Measurements from ENCODE around the gene FASTK.

FASTK gene

GRCh38 chr7:151109094-151110048, 28.8 kb upstream of the FASTK start:
- ChIA-PET CTCF (interaction anchor here (1.4 to 1.7 kb wide), 2 partner anchors 33 to 211 kb away, joined by 3 to 8 read pairs; no protein-coding TSS in a partner anchor), POLR2A (ENCODE audit: low non-redundant PET) (no interaction called here)
- H3K27ac ChIP-seq: peak overlapping the region; percentile 91
- TF ChIP-seq, protein P1, sequence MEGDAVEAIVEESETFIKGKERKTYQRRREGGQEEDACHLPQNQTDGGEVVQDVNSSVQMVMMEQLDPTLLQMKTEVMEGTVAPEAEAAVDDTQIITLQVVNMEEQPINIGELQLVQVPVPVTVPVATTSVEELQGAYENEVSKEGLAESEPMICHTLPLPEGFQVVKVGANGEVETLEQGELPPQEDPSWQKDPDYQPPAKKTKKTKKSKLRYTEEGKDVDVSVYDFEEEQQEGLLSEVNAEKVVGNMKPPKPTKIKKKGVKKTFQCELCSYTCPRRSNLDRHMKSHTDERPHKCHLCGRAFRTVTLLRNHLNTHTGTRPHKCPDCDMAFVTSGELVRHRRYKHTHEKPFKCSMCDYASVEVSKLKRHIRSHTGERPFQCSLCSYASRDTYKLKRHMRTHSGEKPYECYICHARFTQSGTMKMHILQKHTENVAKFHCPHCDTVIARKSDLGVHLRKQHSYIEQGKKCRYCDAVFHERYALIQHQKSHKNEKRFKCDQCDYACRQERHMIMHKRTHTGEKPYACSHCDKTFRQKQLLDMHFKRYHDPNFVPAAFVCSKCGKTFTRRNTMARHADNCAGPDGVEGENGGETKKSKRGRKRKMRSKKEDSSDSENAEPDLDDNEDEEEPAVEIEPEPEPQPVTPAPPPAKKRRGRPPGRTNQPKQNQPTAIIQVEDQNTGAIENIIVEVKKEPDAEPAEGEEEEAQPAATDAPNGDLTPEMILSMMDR (conservative IDR thresholded peaks at IDR 0.05; ENCODE audit: low read depth): no peak
- DNase-seq (ENCODE audit: low spot score): no peak

DNA sequence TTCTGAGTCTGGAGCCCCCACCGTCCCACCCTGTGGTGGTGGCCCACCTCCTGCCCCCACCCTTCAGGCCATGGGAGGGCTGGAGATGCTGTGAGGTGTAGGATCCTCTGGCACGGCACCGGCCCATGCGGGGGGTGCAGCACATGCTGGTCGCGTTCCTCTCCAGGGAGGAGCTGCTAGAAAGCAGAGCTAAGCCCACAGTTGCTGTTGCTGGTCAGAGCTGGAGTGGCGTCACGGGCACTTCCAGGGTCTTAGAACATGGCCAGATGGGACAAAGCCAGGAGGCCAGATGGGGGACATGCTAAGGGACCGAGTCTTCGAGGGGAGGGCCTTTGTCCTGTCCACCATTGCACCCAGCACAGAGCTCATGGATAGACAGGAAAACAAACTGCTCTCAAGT, 27.3 kb upstream of the FASTK start:
- ChIA-PET CTCF (interaction anchor here (0.5 to 1.7 kb wide), 2 partner anchors 18 to 210 kb away, joined by 3 to 8 read pairs; no protein-coding TSS in a partner anchor), POLR2A (ENCODE audit: low non-redundant PET) (no interaction called here)
- peak overlapping the region; percentile 91 for H3K27ac ChIP-seq
- TF ChIP-seq, protein P1 (conservative IDR thresholded peaks at IDR 0.05; ENCODE audit: low read depth): no peak
- no peak for DNase-seq (ENCODE audit: low spot score)

- POLR2A ChIA-PET (ENCODE audit: low non-redundant PET): no interaction called here
- H3K27ac ChIP-seq: peak overlapping the region; percentile 71
- TF ChIP-seq, protein P1 (conservative IDR thresholded peaks at IDR 0.05; ENCODE audit: low read depth): no peak
Observed at GRCh38 chr7:151104411-151105235, 24.0 kb upstream of the FASTK start.

GRCh38 chr7:151103973-151104372, 23.4 kb upstream of the FASTK start:
- no peak overlapping the region for H3K27ac ChIP-seq
- no peak for DNase-seq (ENCODE audit: low spot score)
- TF ChIP-seq, protein P1 (conservative IDR thresholded peaks at IDR 0.05; ENCODE audit: low read depth): no peak
- ChIA-PET CTCF (no interaction called here), POLR2A (ENCODE audit: low non-redundant PET) (no interaction called here)

More at GRCh38 chr7:151104411-151105235, 24.0 kb upstream of the FASTK start:
- DNase-seq (ENCODE audit: low spot score): no peak
- CTCF ChIA-PET: no interaction called here

DNA sequence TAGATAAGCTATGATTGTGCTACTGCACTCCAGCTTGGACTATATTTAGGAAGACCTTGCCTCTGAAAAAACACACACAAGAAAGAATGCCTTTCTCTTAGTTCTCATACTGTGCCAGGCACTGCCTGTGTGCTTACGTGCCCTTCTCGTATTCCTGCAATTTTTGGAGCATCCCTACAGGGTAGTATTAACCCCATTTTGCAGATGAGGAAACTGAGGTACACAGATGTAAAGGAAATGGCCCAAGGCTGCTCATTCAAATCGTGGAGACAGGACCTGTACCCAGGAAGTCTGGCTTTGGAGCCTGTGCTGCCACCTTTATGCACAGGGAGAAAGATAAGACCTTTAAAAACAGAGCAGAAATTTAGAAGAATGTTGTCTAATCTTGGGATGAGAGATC, 22.4 kb upstream of the FASTK start:
- POLR2A ChIA-PET (ENCODE audit: low non-redundant PET): no interaction called here

More for the DNA sequence above, 22.4 kb upstream of the FASTK start:
- no peak for DNase-seq (ENCODE audit: low spot score)
- H3K27ac ChIP-seq: no peak overlapping the region
- TF ChIP-seq, protein P1 (conservative IDR thresholded peaks at IDR 0.05; ENCODE audit: low read depth): no peak
- CTCF ChIA-PET: interaction anchor here (0.7 kb wide), 1 partner anchor 204 kb away, joined by 5 read pairs; no protein-coding TSS in a partner anchor

Measured in RWPE1 (cell line).